DND-41 (cell line): Measurements from ENCODE around the gene SLC6A1.

Experiments used
- ATAC-seq: fragments of 200-7000 bp; cut with Tn5 transposase; 3 replicates; pipeline ENCODE4 v1.9.1; 2021; ENCODE audit warnings: low read depth; ENCODE audit not compliant: insufficient read depth
- DNase-seq: peaks from one replicate; pipeline ENCODE4 v3.0.0-alpha.2; 2020
- H2AFZ ChIP-seq: 2 replicates; pipeline ENCODE4 v1.6.0; 2012; ENCODE audit warnings: low read depth, low read length
- H3K27ac ChIP-seq: 2 replicates; pipeline ENCODE4 v1.5.1; 2012; ENCODE audit warnings: low read length, inconsistent platforms
- H3K27me3 ChIP-seq: fragments of 200-600 bp; sonication (generic); 2 replicates; pipeline ENCODE4 v1.6.0; 2012; ENCODE audit warnings: low read length, mild to moderate bottlenecking, inconsistent platforms; ENCODE audit not compliant: insufficient read depth, poor library complexity
- H3K36me3 ChIP-seq: 2 replicates; pipeline ENCODE4 v1.5.1; 2012; ENCODE audit warnings: low read length, inconsistent platforms; ENCODE audit not compliant: insufficient read depth
- H3K4me1 ChIP-seq: 2 replicates; pipeline ENCODE4 v1.5.1; 2012; ENCODE audit warnings: mild to moderate bottlenecking, low read length; ENCODE audit not compliant: insufficient read depth
- H3K4me2 ChIP-seq: 2 replicates; pipeline ENCODE4 v1.6.0; 2012; ENCODE audit warnings: mild to moderate bottlenecking, moderate library complexity, low read length, inconsistent platforms; ENCODE audit not compliant: insufficient read depth
- H3K4me3 ChIP-seq, 2 experiments: fragments of 200-600 bp in 1 of 2; shearing (Covaris generic) in 1 of 2; 2 replicates each; pipeline ENCODE4 v1.5.1; 2012 to 2016; ENCODE audit warnings: inconsistent platforms in 2 of 2, low read length in 2 of 2, mild to moderate bottlenecking in 2 of 2, low read depth in 1 of 2, moderate library complexity in 1 of 2
- H3K79me2 ChIP-seq: 2 replicates; pipeline ENCODE4 v1.6.0; 2012; ENCODE audit warnings: low read length, inconsistent platforms; ENCODE audit not compliant: insufficient read depth
- H3K9ac ChIP-seq: 2 replicates; pipeline ENCODE4 v1.6.0; 2012; ENCODE audit warnings: low read depth, mild to moderate bottlenecking, inconsistent platforms, low read length, moderate library complexity
- H3K9me3 ChIP-seq: 2 replicates; pipeline ENCODE4 v1.5.1; 2012; ENCODE audit warnings: low read length, moderate library complexity, mild to moderate bottlenecking, inconsistent platforms; ENCODE audit not compliant: insufficient read depth, severe bottlenecking
- H4K20me1 ChIP-seq: 2 replicates; pipeline ENCODE4 v1.6.0; 2012; ENCODE audit warnings: low read length; ENCODE audit not compliant: insufficient read depth
- CTCF ChIP-seq: IDR thresholded peaks from 2 replicates; pipeline ENCODE4 v1.5.1; 2012; ENCODE audit warnings: borderline replicate concordance, low read length, moderate library complexity, mild to moderate bottlenecking; ENCODE audit not compliant: poor library complexity, severe bottlenecking; ENCODE audit errors: extremely low read depth
- EZH2 ChIP-seq: IDR thresholded peaks from 3 replicates; pipeline ENCODE4 v1.6.1; 2012; ENCODE audit warnings: borderline replicate concordance, low read depth, mild to moderate bottlenecking, moderate library complexity, low read length, inconsistent platforms; ENCODE audit not compliant: severe bottlenecking

Gene SLC6A1

GRCh38 chr3:10992017-10992942, at the start of gene SLC6A1:
Gene SLC6A1, plus strand, starts transcription at chr3:10992748. Its CDS starts 24,464 bp downstream, at chr3:11017212.
- Histone ChIP-seq H3K9ac (no peak within 1 kb of the TSS), H4K20me1 (no peaks in the 10 kb centered on the region), H3K4me1 (no peaks in the 10 kb centered on the region), H3K36me3 (no peaks in the 10 kb centered on the region), H3K79me2 (no peaks in the 10 kb centered on the region), H3K9me3 (no peaks in the 10 kb centered on the region), H3K4me2 (no peak within 1 kb of the TSS), H2AFZ (no peak within 1 kb of the TSS), H3K4me3 (no peak within 1 kb of the TSS), H3K27ac (no peak within 1 kb of the TSS), H3K27me3 (no peaks in the 10 kb centered on the region)
- DNase-seq (no peak), ATAC-seq (no peak)
- TF ChIP-seq EZH2: no peak
- TF ChIP-seq CTCF: no peak

- H3K9ac ChIP-seq: no peak overlapping the region
- no peak overlapping the region for H3K27ac ChIP-seq
- TF ChIP-seq CTCF (no peak), EZH2 (no peak)
- no peaks in the 10 kb centered on the region for H3K79me2 ChIP-seq
- H3K9me3 ChIP-seq: no peaks in the 10 kb centered on the region
- no peaks in the 10 kb centered on the region for H3K27me3 ChIP-seq
- no peak for DNase-seq
- no peak overlapping the region for H3K4me2 ChIP-seq
- no peak overlapping the region for H3K4me3 ChIP-seq
- H3K4me1 ChIP-seq: no peaks in the 10 kb centered on the region
- no peak overlapping the region for H2AFZ ChIP-seq
- no peak for ATAC-seq
- no peaks in the 10 kb centered on the region for H3K36me3 ChIP-seq
- H4K20me1 ChIP-seq: no peaks in the 10 kb centered on the region
Observed at GRCh38 chr3:10944866-10945265, 47.7 kb upstream of the SLC6A1 start.

GRCh38 chr3:10945683-10946287, 46.8 kb upstream of the SLC6A1 start:
- Histone ChIP-seq H3K4me1 (no peaks in the 10 kb centered on the region), H3K4me2 (no peak overlapping the region), H3K79me2 (no peaks in the 10 kb centered on the region), H4K20me1 (no peaks in the 10 kb centered on the region), H2AFZ (no peak overlapping the region), H3K9me3 (no peaks in the 10 kb centered on the region), H3K4me3 (no peak overlapping the region), H3K36me3 (no peaks in the 10 kb centered on the region), H3K27ac (no peak overlapping the region), H3K9ac (no peak overlapping the region), H3K27me3 (no peaks in the 10 kb centered on the region)
- ATAC-seq (peak; percentile 98), DNase-seq (peak; percentile 68)
- TF ChIP-seq EZH2 (no peak), CTCF (peak; percentile 89)
